HFFc6 (cell line): Measurements from ENCODE around the gene PRKCE. TPM values are rescaled to one million over a fixed set of nuclear protein-coding genes. Genes with fewer than 3 reads are reported as not detected.
"Not testable (repeated sequence)": the region's sequence is repeated elsewhere in the genome, so short reads cannot be mapped to it uniquely, and the experiment has no call there.

Experiments
- DNase-seq: peaks from one replicate; pipeline ENCODE4 v3.0.0-alpha.2; 2018
- H3K27ac Mint-ChIP-seq: 2 replicates; pipeline ENCODE4 v1.8.0; 2020; ENCODE audit warnings: mild to moderate bottlenecking, mixed read lengths
- H3K27me3 Mint-ChIP-seq: 2 replicates; pipeline ENCODE4 v1.8.0; 2021; ENCODE audit warnings: mild to moderate bottlenecking, moderate library complexity, mixed read lengths; ENCODE audit not compliant: insufficient read depth
- H3K36me3 Mint-ChIP-seq: 2 replicates; pipeline ENCODE4 v1.8.0; 2021; ENCODE audit warnings: low read depth, mixed read lengths
- H3K4me1 Mint-ChIP-seq: 2 replicates; pipeline ENCODE4 v1.8.0; 2020; ENCODE audit warnings: low read depth, mixed read lengths
- H3K4me3 Mint-ChIP-seq: 2 replicates; pipeline ENCODE4 v1.8.0; 2020; ENCODE audit warnings: mild to moderate bottlenecking, moderate library complexity, mixed read lengths
- H3K9me3 Mint-ChIP-seq: 2 replicates; pipeline ENCODE4 v1.8.0; 2020; ENCODE audit warnings: mild to moderate bottlenecking, mixed read lengths
- CTCF ChIP-seq: fragments of 200-600 bp; sonication (generic); IDR thresholded peaks from 2 replicates; pipeline ENCODE4 v1.5.0; 2021; ENCODE audit warnings: antibody characterized with exemption, mild to moderate bottlenecking
- total RNA-seq, 6 experiments: library from RNA; stranded (reverse); fragmentation: NEBNext Ultra II Directional; extraction: Animal tissue kit (Norgen Biotek cat#: 25700); gene quantifications; 2 replicates in 1 of 6; 3 replicates in 5 of 6; pipeline ENCODE4 v1.2.3, GENCODE V29; 2021

PRKCE gene
- total RNA-seq, 6 experiments from 2014 or later = 10.8 to 13.7 (median 12.0) TPM

- H3K36me3 Mint-ChIP-seq = peaks cover 17% of the 10 kb centered on the region
- H3K4me1 Mint-ChIP-seq = no peaks in the 10 kb centered on the region
- no peak overlapping the region for H3K27ac Mint-ChIP-seq
- no peak for DNase-seq
- no peak for TF ChIP-seq CTCF
- no peak overlapping the region for H3K4me3 Mint-ChIP-seq
- H3K9me3 Mint-ChIP-seq = peaks cover 15% of the 10 kb centered on the region
- no peaks in the 10 kb centered on the region; the same call in none of the 2 replicates for H3K27me3 Mint-ChIP-seq
Measured at GRCh38 chr2:46208766-46209165, 557.3 kb downstream of the PRKCE start.

GRCh38 chr2:46210063-46210462 is 558.6 kb downstream of the PRKCE start:
- Mint-ChIP-seq H3K4me3 (no peak overlapping the region), H3K27me3 (no peaks in the 10 kb centered on the region; the same call in none of the 2 replicates), H3K36me3 (peaks cover 15% of the 10 kb centered on the region), H3K4me1 (no peaks in the 10 kb centered on the region), H3K9me3 (peaks cover 15% of the 10 kb centered on the region), H3K27ac (no peak overlapping the region)
- no peak for DNase-seq
- TF ChIP-seq CTCF = no peak

GRCh38 chr2:46211461-46211860 is 560.0 kb downstream of the PRKCE start:
- no peak overlapping the region for H3K4me3 Mint-ChIP-seq
- peaks cover 15% of the 10 kb centered on the region for H3K9me3 Mint-ChIP-seq
- H3K27ac Mint-ChIP-seq = no peak overlapping the region
- DNase-seq = no peak
- H3K27me3 Mint-ChIP-seq = no peaks in the 10 kb centered on the region; the same call in none of the 2 replicates
- peaks cover 12% of the 10 kb centered on the region for H3K4me1 Mint-ChIP-seq
- TF ChIP-seq CTCF = no peak
- H3K36me3 Mint-ChIP-seq = peaks cover 23% of the 10 kb centered on the region

GRCh38 chr2:46213906-46214305 is 562.4 kb downstream of the PRKCE start:
- Mint-ChIP-seq H3K27ac (no peak overlapping the region), H3K27me3 (no peaks in the 10 kb centered on the region; the same call in 1 of the 2 replicates), H3K4me1 (peaks cover 18% of the 10 kb centered on the region), H3K36me3 (peaks cover 27% of the 10 kb centered on the region), H3K4me3 (no peak overlapping the region), H3K9me3 (peaks cover 21% of the 10 kb centered on the region)
- no peak for TF ChIP-seq CTCF
- no peak for DNase-seq

GRCh38 chr2:46216213-46216612 is 564.7 kb downstream of the PRKCE start:
- Mint-ChIP-seq H3K27ac (peak overlapping the region; percentile 34; the same call in 1 of the 2 replicates), H3K27me3 (peaks cover 5% of the 10 kb centered on the region), H3K4me3 (no peak overlapping the region), H3K9me3 (peaks cover 19% of the 10 kb centered on the region), H3K4me1 (peaks cover 18% of the 10 kb centered on the region), H3K36me3 (peaks cover 26% of the 10 kb centered on the region)
- peak; percentile 57 for DNase-seq
- no peak for TF ChIP-seq CTCF

GRCh38 chr2:46223514-46223913 is 572.0 kb downstream of the PRKCE start:
- not testable (repeated sequence) for DNase-seq, H3K27ac Mint-ChIP-seq, H3K9me3 Mint-ChIP-seq, H3K4me3 Mint-ChIP-seq
- Mint-ChIP-seq H3K36me3 (peaks cover 19% of the 10 kb centered on the region), H3K4me1 (peaks cover 27% of the 10 kb centered on the region), H3K27me3 (peaks cover 13% of the 10 kb centered on the region)
